Left kidney (tissue), 2 donors: Measurements from ENCODE around the gene MCEE. TPM values are rescaled to one million over a fixed set of nuclear protein-coding genes. Genes with fewer than 3 reads are reported as not detected.
A peak's percentile ranks its signal among the peaks of the same experiment; 100 is the strongest.
"Not testable (repeated sequence)": the region's sequence is repeated elsewhere in the genome, so short reads cannot be mapped to it uniquely, and the experiment has no call there.

Experiments
- DNase-seq: peaks from one replicate; pipeline ENCODE4 v3.0.0-alpha.2; 2013
- polyA plus RNA-seq: library from polyadenylated mRNA; unstranded; fragments of 120-200 nt; gene quantifications from one replicate; pipeline ENCODE4 v1.2.1, GENCODE V29; 2013; ENCODE audit not compliant: insufficient read length

MCEE gene
- polyA plus RNA-seq, 1 donor = 28.3 TPM

DNA sequence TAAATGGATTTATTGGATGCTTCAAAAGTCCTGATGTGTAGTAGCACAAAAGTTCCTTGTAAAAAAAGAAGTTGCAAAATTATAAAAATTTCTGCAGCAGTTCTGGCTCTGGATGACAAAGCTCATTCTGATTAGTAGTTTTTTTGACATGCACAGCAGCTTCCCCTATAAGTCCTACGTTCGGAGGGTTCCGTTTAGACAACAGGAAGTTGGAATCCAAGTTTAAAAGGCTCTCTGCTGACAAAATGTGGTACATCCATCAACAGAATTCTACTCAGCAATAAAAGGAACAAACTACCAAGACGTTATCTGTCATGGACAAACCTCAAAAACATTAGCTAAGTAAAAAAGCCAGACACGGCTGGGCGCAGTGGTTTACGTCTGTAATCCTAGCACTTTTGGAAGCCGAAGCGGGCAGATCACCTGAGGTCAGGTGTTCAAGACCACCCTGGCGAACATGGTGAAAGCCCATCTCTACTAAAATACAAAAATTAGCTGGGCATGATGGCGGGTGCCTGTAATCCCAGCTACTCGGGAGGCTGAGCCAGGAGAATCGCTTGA is 46.2 kb downstream of the MCEE start:
- not testable (repeated sequence) for DNase-seq

DNA sequence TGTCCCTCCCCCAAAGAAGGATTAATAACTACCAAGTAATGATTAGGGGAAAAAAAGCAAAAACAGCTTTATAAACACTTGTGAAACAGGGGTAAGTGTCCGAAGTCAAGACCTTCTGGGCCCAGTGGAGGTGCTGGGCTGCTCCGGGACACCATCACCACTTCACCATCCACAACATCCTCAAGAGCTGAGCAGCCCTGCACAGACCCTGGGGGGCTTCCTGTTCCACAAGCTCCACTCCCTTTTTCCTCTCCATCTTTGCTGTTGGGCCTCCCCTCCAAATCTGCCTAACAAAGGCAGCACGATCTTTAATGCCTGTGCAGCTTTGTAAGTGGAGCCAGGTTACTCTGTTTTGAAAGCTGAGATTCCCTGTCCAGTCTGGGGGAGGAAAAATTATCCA is 46.7 kb downstream of the MCEE start:
- not testable (repeated sequence) for DNase-seq

DNA sequence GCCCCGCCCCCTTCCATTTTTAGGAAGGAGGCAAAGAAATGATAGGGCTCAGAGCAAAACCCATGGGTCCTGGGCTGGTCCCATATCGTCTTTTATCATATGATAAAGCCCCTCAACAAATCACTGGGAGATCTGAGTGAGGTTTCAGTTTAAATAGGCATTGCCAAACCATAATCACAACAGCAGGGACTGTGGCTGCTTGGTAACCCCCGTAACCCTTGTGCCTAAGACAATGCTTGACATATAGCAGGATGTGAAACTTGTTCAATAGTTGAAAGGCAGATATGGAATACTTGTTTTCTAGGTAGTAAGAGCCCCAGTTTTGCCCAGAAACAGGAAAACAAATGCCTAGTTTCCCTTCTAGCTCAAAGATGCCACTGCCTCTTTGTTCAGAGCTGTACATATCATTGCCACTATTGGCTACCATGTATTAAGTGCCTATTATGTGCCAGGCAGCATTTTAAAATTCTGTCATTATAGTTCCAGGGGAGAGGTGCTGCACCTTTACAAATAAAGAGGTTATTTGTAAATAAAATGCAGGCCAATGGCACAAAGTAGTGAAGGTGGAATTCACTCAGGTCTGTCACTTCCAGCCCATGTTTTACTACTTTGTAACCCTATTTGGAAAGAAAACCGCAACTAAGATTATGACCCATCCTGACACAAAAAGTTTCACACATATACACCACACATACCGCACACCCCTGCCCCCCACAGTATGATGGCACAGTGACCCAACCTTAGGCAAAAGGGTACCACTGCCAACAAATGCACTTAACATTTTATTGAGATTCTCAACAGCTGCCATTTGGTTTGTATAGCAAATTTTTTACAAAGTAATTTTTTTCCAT is 47.4 kb downstream of the MCEE start:
- DNase-seq = no peak

DNA sequence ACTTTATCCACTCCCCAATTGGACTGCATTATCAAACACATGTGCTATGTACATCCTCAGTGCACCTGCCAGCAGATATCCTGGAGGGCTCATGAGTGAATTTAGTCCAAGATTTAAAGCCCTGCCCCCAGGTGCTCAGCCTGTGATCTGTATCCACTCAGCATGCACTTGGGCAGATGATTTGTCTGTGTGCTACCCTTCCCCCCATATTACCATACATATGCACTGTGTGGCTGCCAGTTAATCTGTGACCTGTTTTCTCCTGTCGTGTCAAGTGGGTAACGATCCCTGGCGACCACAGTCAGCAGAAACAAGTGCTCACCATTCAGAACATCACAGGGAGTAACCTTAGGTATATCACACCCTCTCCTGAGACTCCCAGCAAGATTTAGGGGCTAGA is 51.4 kb downstream of the MCEE start:
- DNase-seq = no peak

DNA sequence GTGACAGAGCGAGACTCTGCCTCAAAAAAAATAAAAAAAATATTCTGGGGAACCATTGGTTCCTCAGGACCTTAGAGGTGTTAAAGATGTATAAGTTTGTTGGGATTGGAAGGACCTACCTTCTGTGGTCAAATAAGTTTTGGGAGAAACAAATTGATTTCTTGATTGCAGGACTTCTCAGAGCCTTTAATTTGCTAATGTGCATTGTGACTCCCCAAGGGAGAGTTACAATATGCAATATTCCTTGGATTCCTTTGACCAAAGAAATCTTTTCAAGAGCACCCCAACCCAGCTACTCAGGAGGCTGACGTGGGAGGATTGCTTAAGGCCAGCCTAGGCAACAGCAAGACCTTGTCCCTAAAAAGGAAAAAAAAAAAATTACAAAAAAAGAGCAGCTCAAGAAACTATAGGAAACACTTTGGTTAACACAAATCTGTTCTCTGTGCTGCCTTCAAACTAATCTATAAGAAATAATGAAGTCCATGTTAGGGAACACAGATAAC is 55.1 kb downstream of the MCEE start:
- no peak for DNase-seq

DNA sequence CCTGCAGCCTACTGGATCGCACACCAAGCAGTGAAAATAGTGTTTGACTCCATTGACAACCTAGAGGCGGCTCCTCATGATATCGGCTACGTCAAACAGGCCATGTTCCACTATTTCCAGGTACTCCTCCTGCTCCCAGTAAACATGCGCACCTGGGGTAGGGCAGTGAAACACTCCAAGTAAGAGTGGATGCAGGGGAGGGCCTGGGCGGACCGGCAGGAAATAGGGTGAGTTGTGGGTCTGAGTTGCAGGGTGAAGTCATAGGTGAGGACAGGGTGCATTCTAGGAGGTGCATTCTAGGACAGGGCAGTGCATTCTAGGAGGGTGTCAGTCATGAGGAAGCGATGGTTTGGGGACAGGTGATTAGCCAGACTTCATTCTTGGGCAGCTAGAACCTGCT is 56.6 kb downstream of the MCEE start:
- no peak for DNase-seq

DNA sequence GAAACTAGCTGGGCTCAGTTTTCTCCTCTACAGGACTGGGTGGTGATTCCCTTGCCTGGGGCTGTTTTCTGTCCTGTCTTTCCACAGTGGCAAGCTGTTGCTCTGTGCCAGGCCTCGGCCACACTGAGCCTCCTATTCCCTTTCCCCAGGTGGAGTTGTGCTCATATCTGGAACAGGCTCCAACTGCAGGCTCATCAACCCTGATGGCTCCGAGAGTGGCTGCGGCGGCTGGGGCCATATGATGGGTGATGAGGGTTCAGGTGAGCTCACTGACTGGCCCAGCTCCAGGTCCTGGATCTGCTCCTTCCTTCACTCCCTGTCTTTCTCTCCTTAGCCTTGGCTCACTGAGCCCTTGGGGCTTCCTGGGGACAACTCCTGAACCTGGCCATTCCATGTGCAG is 57.5 kb downstream of the MCEE start:
- DNase-seq = no peak

DNA sequence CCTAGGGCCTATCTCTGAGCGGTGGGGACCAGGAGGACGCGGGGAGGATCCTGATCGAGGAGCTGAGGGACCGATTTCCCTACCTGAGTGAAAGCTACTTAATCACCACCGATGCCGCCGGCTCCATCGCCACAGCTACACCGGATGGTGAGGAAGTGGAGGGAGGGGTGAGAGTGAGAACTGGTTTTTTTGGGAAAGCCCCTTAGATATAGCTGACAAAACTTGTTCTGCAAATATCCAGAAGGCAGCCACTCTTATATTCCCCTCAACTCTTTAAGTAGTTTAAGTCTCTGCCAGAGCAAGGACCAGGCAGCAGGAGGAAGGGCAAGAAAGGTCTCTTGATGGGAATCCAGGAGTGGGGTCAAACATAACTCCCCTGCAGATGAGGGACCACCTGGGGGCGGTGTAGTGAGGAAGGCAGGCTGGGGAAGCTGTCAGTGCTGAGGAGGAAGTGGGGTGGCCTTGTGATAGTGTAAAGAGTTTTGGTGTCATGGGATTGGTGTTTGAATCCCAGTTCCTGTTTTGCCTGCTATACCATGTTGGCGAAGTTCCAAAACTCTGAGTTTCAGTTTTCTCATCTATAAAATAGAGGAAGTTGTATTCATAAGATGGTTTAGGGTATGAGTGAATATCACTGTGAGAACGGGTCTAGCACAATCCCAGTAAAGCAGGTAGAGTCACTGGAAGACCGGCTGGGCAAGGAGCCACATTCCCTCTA is 58.2 kb downstream of the MCEE start:
- DNase-seq = no peak

DNA sequence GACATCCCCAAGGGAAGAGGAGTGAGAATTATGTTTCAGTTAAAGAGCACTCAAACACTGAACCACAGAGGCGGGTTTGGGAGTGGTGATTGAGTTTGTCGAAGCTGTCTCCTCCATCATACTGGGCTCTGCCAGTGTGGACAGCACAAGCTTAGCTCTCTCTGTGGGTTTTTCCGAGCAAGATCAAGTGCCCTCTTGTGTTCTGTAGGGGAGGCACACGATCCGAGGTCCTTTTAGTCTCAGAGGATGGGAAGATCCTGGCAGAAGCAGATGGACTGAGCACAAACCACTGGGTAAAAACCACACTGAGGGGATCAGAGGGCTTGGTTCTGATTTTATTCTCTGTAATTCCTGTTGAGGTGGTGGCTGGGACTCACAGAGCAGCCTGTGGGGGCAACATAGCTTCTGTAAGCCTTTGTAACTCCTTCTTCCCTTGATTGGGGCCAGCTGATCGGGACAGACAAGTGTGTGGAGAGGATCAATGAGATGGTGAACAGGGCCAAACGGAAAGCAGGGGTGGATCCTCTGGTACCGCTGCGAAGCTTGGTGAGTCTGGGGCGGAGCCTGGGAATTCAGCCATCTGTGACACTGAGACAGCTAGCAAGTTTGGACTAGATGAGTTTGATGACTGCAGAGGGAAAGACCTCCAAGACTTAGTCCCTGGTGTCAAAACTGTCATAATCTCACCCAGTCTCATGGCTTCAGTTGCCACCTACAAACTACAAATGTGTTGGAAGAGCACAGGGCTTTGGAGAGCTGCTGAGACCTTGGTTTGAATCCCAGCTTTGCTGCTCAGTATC is 59.5 kb downstream of the MCEE start:
- no peak for DNase-seq

DNA sequence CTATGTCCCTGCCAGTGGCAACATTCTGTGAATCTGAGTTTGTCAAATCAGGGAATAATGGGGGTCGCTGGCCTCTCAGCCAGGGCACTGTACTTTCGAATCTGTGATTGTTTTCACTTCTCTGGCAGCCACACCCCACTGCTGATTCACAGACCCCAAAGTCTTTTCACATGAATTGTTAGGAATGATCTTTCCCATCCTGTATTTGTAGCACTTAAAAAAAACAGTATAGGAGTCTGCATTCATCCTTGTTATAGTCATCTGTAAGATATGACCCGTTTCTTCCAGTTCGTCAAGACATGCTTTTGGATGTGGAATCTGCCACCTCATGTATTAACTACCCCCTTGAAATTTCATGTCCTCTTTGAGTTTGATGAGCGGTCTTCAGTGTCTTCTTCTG is 60.7 kb downstream of the MCEE start:
- no peak for DNase-seq

DNA sequence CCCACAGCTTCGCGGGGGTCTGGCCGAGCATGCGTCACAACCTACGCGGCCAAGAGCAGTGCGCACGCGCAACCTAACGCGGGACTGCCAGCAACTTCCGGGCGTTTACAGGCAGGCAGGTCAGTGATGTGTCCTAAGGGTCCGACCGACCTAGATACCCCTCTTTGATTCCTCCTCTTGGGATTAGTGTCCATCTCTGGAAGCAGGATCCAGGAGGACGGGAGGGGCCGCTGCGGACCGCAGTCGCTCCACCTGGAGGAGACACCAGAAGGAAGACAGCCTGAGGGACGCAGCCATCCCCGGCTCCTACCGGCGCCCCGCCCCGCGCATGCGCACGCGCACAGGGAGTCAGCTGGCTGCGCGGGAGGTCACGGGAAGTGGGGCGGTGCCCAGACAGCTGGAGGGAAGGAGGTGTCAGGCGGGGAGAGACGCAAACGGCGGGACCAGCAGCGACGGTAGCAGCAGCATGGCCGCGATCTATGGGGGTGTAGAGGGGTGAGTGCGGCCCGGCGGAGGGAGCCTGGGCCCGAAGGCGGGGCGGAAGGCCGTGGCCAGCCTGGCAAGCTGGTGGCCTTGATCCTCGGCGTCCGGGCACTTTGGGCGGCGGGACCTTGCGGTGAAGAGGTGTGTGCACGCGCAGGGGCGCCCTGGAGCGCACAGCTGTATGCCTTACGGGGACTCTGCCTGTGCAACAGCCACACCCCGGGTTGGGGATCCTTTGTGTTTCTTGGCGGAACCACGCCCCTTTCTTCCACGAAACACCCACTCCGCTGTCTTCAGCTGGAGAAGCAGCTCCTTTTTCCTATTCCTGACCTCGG is 61.6 kb downstream of the MCEE start, which contains the start of gene NAGK:
Gene NAGK (plus strand): TSS at position 431 of the 818 bp plus-strand sequence. CDS start 36 bp downstream, at position 467.
- DNase-seq = peak; percentile 94

DNA sequence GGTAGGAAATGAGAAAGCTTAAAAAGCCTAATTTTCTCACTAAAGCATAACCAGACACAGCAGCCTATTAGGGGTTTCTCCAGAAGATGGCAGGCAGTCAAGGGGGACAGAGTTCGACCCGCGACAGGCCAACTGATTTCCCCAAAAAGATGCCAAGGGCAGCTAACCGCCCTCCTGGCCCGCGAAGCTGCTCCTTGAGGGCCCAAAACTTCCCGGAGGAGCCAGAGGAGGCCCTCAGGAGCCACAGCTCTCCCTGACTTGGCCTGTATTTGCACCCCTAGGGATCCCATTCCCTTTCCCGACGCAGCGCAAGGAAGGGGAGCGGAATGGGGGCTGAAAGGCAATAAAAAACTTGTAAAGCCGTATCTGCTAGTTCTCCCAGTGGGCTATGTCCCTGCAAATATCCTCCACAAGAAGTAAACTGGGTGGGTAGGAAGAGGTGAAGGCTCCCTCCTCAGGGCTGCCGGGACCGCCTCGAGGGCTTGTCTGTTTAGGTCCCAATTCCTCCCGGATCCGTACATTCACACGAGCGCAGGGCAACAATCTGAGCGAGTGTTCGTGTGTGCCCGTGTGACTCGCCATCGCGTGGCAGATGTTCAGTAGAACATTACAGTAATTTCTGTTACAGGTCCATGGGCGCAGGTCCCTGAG is 62.3 kb downstream of the MCEE start:
- peak; percentile 22 for DNase-seq

DNA sequence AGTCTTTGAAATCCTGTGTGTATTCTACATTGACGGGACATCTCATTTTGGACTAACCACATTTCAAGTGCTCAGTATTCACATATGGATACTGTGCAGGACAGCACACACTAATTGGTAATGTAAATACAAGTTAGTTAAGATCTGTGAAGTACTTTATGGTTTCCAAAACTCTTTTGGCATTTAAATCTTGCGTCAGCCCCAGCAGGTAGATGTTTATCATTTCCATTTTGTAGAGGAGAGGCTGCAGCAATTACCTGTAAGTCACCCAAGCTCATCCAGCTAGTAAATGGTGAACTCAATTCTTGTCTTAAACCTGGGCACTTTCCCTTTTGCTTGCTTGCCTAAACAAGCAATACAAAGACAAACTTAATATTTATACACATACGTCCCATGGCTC is 63.2 kb downstream of the MCEE start:
- DNase-seq = no peak

DNA sequence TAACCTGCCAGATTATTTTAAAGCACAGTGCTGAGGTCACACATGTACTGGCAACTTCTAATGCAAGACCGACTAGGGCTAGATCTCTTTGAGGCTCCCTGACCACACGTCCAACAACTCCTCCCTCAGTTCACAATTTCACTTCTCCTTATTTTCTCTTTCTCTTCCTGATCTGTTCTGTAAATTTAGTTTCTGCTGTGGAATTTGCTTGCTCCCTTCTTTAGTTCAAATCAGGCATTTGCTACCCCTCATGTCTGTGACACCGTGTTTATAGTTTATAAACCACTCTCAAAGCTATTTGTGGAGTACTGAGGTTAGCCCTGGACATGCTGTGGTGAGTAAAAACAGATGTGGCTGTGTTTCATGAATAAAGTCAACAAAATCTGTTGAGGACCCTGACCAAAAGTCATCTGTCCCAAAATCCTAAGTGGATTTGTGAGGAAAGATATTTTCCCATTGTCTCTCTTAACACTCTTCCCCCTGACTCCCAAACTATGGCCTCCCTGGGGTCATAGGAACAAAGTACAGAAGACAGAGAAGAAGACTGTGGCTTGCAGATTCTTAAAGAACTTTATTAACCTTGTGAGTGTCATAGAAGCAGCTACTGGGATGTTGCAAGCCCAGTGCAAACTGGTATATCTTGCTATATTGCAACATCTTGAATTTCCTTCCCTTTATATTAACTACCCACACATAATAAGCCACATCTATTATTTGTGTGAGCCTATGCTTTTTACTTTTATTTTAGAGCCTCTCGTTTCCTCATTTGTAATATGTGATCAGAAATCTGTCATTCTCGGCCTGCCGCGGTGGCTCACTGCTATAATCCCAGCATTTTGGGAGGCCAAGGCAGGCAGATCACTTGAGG is 65.0 kb downstream of the MCEE start:
- no peak for DNase-seq

DNA sequence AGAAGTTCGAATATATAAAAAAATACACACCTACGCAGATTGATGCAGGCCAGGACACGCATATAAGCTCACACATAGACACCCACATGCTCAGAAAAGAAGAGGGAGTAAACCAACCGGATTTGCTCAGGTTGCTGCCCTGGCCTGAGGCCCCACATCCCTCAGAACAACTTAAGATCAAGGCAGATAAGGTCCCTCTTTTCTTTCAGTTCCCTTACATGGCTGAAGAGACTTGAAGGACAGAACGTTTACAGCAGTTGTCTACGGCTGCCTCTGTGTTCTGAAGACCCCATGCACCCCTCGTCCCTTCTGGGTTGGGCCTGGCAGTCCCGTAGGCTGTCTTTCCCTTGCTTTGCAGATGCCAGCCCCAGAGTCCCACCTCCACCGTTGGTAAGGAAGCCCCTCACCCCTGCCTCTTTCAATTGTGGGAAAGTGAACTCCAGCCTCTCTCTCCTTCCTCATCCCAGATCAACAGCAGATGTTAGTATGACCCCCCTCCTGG is 65.9 kb downstream of the MCEE start:
- no peak for DNase-seq

DNA sequence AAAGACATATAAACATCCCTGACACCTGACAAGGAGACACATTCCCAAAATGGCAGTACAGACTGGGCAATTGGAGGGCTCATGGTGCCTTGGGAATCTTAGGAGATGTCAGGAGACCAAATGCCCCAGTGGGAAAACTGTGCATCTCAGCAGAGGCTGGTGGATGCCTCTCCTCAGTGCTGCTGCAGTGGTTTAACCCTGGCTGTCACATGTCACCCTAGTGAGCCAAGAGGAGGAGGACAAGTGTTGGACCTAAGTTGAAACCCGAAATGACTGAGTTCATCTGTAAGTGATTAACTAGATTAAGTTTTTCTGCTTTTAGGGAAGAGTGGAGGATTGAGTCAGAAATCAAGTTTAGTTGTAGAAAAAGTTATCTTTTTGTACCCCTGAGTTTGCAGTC is 66.8 kb downstream of the MCEE start:
- no peak for DNase-seq

DNA sequence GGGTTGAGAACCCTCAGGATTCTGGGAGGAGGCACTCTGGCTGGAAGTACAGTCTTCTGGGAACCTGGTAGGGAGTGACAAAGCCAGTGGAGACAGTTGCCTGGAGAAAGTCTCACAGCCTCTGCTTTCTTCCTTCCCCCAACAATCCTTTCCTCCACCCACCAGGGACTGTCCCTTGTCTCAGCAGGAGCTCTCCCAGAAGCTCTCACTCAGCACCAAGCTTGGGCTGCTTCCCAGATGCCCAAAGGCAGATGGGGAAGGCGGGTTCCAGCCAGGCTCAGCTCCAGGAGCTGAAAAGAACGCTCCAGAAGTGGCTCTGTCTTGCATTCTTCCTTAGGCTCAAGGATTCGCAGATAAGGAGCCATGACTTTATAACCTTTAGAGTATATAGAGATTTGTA is 69.2 kb downstream of the MCEE start:
- DNase-seq = no peak

DNA sequence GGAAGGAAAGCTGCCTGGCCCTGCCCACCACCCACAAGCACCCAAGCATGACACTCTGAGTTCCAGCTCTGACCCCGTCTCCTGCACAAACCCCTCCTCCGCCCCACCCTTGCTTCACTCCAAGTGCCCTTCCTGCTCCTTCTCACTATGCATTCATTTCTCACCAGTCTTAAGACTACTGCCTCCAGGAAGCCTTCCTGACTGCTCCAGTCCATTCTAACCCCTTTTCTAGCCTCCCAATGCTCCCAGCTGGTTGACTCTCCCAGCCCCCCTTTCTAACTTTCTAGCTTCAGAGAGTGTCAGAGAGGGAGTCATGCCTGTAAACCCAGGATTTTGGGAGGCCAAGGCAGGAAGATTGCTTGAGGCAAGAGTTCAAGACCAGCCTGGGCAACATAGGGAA is 69.8 kb downstream of the MCEE start:
- DNase-seq = no peak
